ENCODE results near the gene ASTL. TPM values are rescaled to one million over a fixed set of nuclear protein-coding genes. Genes with fewer than 3 reads are reported as not detected.
"Not testable (repeated sequence)": the region's sequence is repeated elsewhere in the genome, so short reads cannot be mapped to it uniquely, and the experiment has no call there.

The ASTL gene
- total RNA-seq, 1 donor from 2014 or later: not detected

GRCh38 chr2:96085541-96086355 lies 52.6 kb downstream of the ASTL start:
- Mint-ChIP-seq H3K9me3 (ENCODE audit: unreplicated experiment) (no peaks in the 10 kb centered on the region), H3K36me3 (ENCODE audit: low read depth, unreplicated experiment) (no peaks in the 10 kb centered on the region), H3K4me3 (ENCODE audit: unreplicated experiment) (no peak overlapping the region), H3K27ac (ENCODE audit: unreplicated experiment) (no peak overlapping the region), H3K4me1 (ENCODE audit: low read depth, unreplicated experiment) (peaks cover 8% of the 10 kb centered on the region), H3K27me3 (ENCODE audit: low read depth, unreplicated experiment) (peaks cover 10% of the 10 kb centered on the region)
- H3K36me3 ChIP-seq (ENCODE audit: insufficient read depth, low read length): no peaks in the 10 kb centered on the region
- H3K4me3 ChIP-seq (ENCODE audit: insufficient read depth, low read depth, low read length): no peak overlapping the region
- no peak overlapping the region for H3K27ac ChIP-seq (ENCODE audit: low read depth, low read length)
- H3K27me3 ChIP-seq (ENCODE audit: insufficient read depth, low read length): peaks cover 7% of the 10 kb centered on the region
- no peaks in the 10 kb centered on the region for H3K79me2 ChIP-seq (ENCODE audit: insufficient read depth, low read length)
- H3K4me1 ChIP-seq (ENCODE audit: insufficient read depth, low read length): no peaks in the 10 kb centered on the region
- no peaks in the 10 kb centered on the region for H4K20me1 ChIP-seq (ENCODE audit: insufficient read depth, low read length)
- H3K9ac ChIP-seq (ENCODE audit: low read length): no peak overlapping the region
- no peak overlapping the region for H2AFZ ChIP-seq (ENCODE audit: low read depth, low read length)
- FAIRE-seq: no peak
- no peak for DNase-seq (ENCODE audit: low read depth)
- H3K4me2 ChIP-seq (ENCODE audit: low read length): no peak overlapping the region
- no peaks in the 10 kb centered on the region for H3K9me3 ChIP-seq (ENCODE audit: insufficient read depth, low read depth, low read length)
- TF ChIP-seq CTCF (IDR thresholded peaks at IDR 0.05; ENCODE audit: insufficient read depth, low read depth, low read length) (no peak), EZH2 (IDR thresholded peaks at IDR 0.05; ENCODE audit: insufficient read depth, low read length) (no peak)

- not testable (repeated sequence) for H3K4me1 Mint-ChIP-seq (ENCODE audit: low read depth, unreplicated experiment); H3K9ac ChIP-seq (ENCODE audit: low read length); H4K20me1 ChIP-seq (ENCODE audit: insufficient read depth, low read length); H3K27me3 ChIP-seq (ENCODE audit: insufficient read depth, low read length); H3K9me3 Mint-ChIP-seq (ENCODE audit: unreplicated experiment); H3K36me3 Mint-ChIP-seq (ENCODE audit: low read depth, unreplicated experiment); H3K27ac Mint-ChIP-seq (ENCODE audit: unreplicated experiment); H3K4me3 ChIP-seq (ENCODE audit: insufficient read depth, low read depth, low read length); DNase-seq (ENCODE audit: low read depth); H3K4me3 Mint-ChIP-seq (ENCODE audit: unreplicated experiment); H3K4me1 ChIP-seq (ENCODE audit: insufficient read depth, low read length); H3K9me3 ChIP-seq (ENCODE audit: insufficient read depth, low read depth, low read length); H2AFZ ChIP-seq (ENCODE audit: low read depth, low read length); H3K79me2 ChIP-seq (ENCODE audit: insufficient read depth, low read length); H3K4me2 ChIP-seq (ENCODE audit: low read length); FAIRE-seq; H3K36me3 ChIP-seq (ENCODE audit: insufficient read depth, low read length); H3K27ac ChIP-seq (ENCODE audit: low read depth, low read length)
- peaks cover 10% of the 10 kb centered on the region for H3K27me3 Mint-ChIP-seq (ENCODE audit: low read depth, unreplicated experiment)
These were observed 53.3 kb downstream of the ASTL start for GRCh38 chr2:96084858-96085518.

GRCh38 chr2:96083989-96084857 lies 54.1 kb downstream of the ASTL start:
- Histone ChIP-seq H3K9ac (ENCODE audit: low read length) (no peak overlapping the region), H4K20me1 (ENCODE audit: insufficient read depth, low read length) (no peaks in the 10 kb centered on the region), H3K9me3 (ENCODE audit: insufficient read depth, low read depth, low read length) (no peaks in the 10 kb centered on the region), H3K36me3 (ENCODE audit: insufficient read depth, low read length) (no peaks in the 10 kb centered on the region), H3K4me3 (ENCODE audit: insufficient read depth, low read depth, low read length) (no peak overlapping the region), H3K4me2 (ENCODE audit: low read length) (no peak overlapping the region), H3K4me1 (ENCODE audit: insufficient read depth, low read length) (no peaks in the 10 kb centered on the region), H3K27me3 (ENCODE audit: insufficient read depth, low read length) (peaks cover 10% of the 10 kb centered on the region), H3K79me2 (ENCODE audit: insufficient read depth, low read length) (no peaks in the 10 kb centered on the region), H2AFZ (ENCODE audit: low read depth, low read length) (no peak overlapping the region), H3K27ac (ENCODE audit: low read depth, low read length) (no peak overlapping the region)
- H3K9me3 Mint-ChIP-seq (ENCODE audit: unreplicated experiment): no peaks in the 10 kb centered on the region
- H3K27me3 Mint-ChIP-seq (ENCODE audit: low read depth, unreplicated experiment): peaks cover 10% of the 10 kb centered on the region
- H3K4me1 Mint-ChIP-seq (ENCODE audit: low read depth, unreplicated experiment): peaks cover 2% of the 10 kb centered on the region
- no peak overlapping the region for H3K4me3 Mint-ChIP-seq (ENCODE audit: unreplicated experiment)
- DNase-seq (ENCODE audit: low read depth) (no peak), FAIRE-seq (no peak)
- TF ChIP-seq CTCF (IDR thresholded peaks at IDR 0.05; ENCODE audit: insufficient read depth, low read depth, low read length) (no peak), EZH2 (IDR thresholded peaks at IDR 0.05; ENCODE audit: insufficient read depth, low read length) (no peak)
- no peak overlapping the region for H3K27ac Mint-ChIP-seq (ENCODE audit: unreplicated experiment)
- no peaks in the 10 kb centered on the region for H3K36me3 Mint-ChIP-seq (ENCODE audit: low read depth, unreplicated experiment)

Data from astrocyte (in vitro differentiated cells and primary cell).